ENCODE results near the gene CNTNAP2. TPM values are rescaled to one million over a fixed set of nuclear protein-coding genes. Genes with fewer than 3 reads are reported as not detected.

The CNTNAP2 gene
- total RNA-seq, 2 donors from 2014 or later: 0.37 TPM; not detected in 1

DNA sequence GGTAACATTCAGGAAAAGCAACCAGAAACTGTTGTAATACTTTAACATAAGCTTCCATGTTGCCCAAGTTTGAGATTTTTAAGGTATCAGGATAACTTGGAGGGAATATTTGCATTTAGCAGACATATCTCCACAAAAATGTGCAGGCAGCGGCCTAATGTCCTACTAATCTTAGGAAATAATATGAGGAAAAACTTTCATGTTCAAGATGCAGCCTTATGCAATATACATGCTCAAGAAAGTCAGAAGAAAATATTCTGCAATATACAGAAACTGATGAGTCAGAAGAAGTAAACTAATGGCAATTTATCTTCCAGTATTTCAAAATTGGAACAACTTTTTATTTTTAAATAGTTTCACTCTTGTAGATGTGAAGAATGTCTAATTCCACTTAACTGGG lies 2010.8 kb downstream of the CNTNAP2 start:
- no peak overlapping the region for H3K27ac Mint-ChIP-seq

DNA sequence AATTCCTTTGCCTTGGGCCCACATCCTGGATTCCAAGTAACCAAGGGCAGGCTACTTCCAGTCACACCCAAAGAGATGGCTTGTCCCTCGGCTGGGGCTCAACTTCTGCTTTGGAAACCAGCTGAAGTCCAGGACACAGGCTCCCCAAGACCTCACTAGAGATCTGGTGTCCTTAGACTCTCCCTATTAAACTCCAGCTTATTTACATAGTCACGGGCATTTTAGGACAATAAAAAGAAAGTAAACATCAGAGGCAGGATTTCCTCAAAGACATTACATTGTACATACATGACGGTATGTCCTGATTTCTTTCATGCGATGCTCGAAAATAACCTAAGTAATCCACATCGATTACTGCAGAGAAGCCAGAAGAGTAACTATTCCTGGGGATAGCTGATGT lies 2012.4 kb downstream of the CNTNAP2 start:
- no peaks in the 10 kb centered on the region for H3K9me3 ChIP-seq (ENCODE audit: control insufficient read depth, low read length, poor library complexity, severe bottlenecking)
- ATAC-seq: no peak
- Mint-ChIP-seq H3K4me1 (no peaks in the 10 kb centered on the region), H3K36me3 (ENCODE audit: low read depth) (peaks cover 2% of the 10 kb centered on the region), H3K27ac (no peak overlapping the region), H3K4me3 (no peak overlapping the region), H3K27me3 (peaks cover 23% of the 10 kb centered on the region)
- no peak for DNase-seq

More for the DNA sequence above, 2010.8 kb downstream of the CNTNAP2 start:
- ATAC-seq (no peak), DNase-seq (no peak)
- H3K36me3 Mint-ChIP-seq (ENCODE audit: low read depth): peaks cover 2% of the 10 kb centered on the region
- H3K9me3 ChIP-seq (ENCODE audit: control insufficient read depth, low read length, poor library complexity, severe bottlenecking): no peaks in the 10 kb centered on the region
- no peaks in the 10 kb centered on the region for H3K4me1 Mint-ChIP-seq
- H3K4me3 Mint-ChIP-seq: no peak overlapping the region
- H3K27me3 Mint-ChIP-seq: peaks cover 9% of the 10 kb centered on the region

DNA sequence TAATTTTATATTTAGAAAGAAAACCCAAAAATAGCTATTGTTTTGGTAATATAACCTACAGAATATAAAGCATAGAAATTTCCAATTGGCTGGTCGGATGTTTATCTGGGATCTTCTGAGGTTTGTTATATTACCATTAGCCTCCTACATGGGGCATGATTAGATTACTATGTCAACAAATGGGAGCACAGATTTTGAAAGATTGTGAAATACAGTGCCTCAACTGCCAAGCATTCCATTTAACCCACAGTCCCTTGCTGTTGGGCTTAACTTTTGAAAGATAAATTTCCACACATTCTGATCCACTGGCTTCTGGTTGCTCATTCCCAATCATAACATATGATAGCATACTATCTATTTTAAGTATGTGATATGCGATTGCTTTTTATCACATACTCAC lies 2018.5 kb downstream of the CNTNAP2 start:
- Mint-ChIP-seq H3K36me3 (ENCODE audit: low read depth) (peaks cover 2% of the 10 kb centered on the region), H3K27me3 (peaks cover 23% of the 10 kb centered on the region), H3K4me3 (no peak overlapping the region), H3K4me1 (no peaks in the 10 kb centered on the region), H3K27ac (no peak overlapping the region)
- no peak for DNase-seq
- no peak for ATAC-seq
- no peaks in the 10 kb centered on the region for H3K9me3 ChIP-seq (ENCODE audit: control insufficient read depth, low read length, poor library complexity, severe bottlenecking)

DNA sequence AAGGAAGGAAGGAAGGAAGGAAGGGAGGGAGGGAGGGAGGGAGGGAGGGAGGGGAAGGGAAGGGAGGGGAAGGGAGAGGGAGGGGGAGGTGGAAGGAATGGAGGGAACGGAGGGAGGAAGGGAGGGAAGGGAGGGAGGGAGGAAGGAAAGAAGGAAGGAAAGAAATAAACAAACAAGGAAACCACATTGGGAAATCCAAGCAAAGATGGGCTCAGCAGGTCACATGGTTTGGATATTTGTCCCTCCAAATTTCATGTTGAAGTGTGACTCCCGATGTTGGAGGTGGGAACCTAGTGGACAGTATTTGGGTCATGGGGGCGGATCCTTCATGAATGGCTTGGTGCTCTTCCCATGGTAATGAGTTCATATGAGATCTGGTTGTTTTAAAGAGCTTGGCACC lies 2019.4 kb downstream of the CNTNAP2 start:
- Mint-ChIP-seq H3K36me3 (ENCODE audit: low read depth) (peaks cover 2% of the 10 kb centered on the region), H3K4me1 (no peaks in the 10 kb centered on the region), H3K27ac (no peak overlapping the region), H3K27me3 (peaks cover 23% of the 10 kb centered on the region), H3K4me3 (no peak overlapping the region)
- ATAC-seq: no peak
- no peaks in the 10 kb centered on the region for H3K9me3 ChIP-seq (ENCODE audit: control insufficient read depth, low read length, poor library complexity, severe bottlenecking)
- DNase-seq: no peak

DNA sequence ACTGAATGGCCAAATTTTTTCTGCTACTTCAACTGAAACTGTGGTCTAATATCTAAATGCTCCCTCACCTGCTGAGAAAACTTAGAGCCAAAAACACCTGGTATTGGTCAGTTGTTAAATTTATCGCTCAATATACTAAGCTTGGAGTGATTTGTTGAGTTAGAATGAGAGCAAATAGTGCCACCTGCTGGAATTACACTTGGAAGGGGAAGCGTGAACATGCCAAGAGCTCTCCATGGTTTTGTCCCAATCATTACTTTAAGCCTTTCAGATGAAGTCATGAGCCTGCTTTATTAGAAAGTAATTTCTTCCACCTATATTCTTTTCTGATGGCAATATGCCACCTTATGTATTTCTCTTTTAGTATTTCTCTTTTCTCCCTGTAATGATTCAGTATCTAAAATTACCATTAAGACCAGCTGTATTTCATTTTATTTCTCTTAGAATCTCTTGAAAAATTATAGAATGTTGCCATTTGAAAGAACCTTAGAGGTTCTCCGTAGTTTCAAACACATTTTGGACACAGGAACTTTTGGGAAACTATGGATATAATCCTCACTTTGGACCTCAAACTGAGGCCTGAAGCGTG lies 2026.2 kb downstream of the CNTNAP2 start:
- ATAC-seq (no peak), DNase-seq (no peak)
- Mint-ChIP-seq H3K4me3 (no peak overlapping the region), H3K4me1 (no peaks in the 10 kb centered on the region), H3K27me3 (peaks cover 26% of the 10 kb centered on the region), H3K27ac (no peak overlapping the region), H3K36me3 (ENCODE audit: low read depth) (no peaks in the 10 kb centered on the region)
- H3K9me3 ChIP-seq (ENCODE audit: control insufficient read depth, low read length, poor library complexity, severe bottlenecking): no peaks in the 10 kb centered on the region

DNA sequence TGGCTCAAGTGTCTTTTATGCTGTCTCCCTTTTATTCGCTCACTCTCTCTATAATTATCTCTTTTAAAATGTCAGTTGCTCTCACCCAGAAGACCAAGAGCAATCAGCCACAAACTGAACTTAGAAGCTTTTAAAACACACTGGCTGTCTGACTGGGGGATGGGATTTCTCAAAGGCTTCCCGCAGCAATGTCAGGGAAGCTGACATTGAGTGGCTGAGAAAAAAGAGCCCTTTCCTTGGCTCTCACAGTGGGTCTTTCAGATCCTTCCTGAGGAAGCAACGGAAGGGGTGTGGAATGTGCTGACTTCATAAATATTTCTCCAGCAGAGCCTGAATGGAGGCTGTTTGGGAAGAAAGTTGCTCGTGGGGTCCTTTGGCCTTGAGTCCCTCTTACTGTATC lies 2028.2 kb downstream of the CNTNAP2 start:
- Mint-ChIP-seq H3K4me1 (no peaks in the 10 kb centered on the region), H3K36me3 (ENCODE audit: low read depth) (no peaks in the 10 kb centered on the region), H3K4me3 (no peak overlapping the region), H3K27me3 (peaks cover 26% of the 10 kb centered on the region), H3K27ac (no peak overlapping the region)
- DNase-seq: no peak
- no peak for ATAC-seq
- H3K9me3 ChIP-seq (ENCODE audit: control insufficient read depth, low read length, poor library complexity, severe bottlenecking): no peaks in the 10 kb centered on the region

DNA sequence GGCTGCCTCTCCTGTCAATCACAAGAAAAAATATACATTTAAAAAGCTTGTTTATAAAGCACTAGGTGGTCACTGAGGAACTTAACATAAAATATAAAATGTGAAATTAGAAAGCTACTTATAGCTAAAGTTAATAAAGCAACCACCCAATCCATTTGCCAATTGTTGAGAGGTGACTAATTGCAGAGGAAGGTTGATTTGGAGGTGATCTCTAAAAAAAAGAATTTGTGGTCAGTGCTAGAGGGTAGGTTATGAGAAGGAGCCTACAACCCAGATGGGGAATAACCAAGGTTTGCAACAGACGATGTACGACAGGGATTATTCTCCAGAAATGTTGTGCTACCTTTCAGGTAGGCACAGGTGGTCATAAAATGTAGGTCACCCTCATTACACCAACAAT lies 2029.7 kb downstream of the CNTNAP2 start:
- H3K36me3 Mint-ChIP-seq (ENCODE audit: low read depth): peaks cover 2% of the 10 kb centered on the region
- no peaks in the 10 kb centered on the region for H3K9me3 ChIP-seq (ENCODE audit: control insufficient read depth, low read length, poor library complexity, severe bottlenecking)
- H3K27me3 Mint-ChIP-seq: peaks cover 24% of the 10 kb centered on the region
- no peak for DNase-seq
- H3K4me3 Mint-ChIP-seq: no peak overlapping the region
- no peak overlapping the region for H3K27ac Mint-ChIP-seq
- no peak for ATAC-seq
- H3K4me1 Mint-ChIP-seq: no peaks in the 10 kb centered on the region

DNA sequence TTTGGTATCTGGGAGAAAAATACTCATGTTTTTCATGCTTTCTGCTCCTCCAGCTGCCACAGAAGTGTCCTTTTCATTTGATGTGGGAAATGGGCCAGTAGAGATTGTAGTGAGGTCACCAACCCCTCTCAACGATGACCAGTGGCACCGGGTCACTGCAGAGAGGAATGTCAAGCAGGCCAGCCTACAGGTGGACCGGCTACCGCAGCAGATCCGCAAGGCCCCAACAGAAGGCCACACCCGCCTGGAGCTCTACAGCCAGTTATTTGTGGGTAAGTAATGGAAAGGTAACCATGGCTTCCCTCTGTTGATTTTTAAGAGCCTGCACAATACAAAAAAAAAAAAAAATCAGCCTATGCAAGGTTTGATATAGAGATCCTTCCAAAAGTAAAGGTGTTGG lies 2030.8 kb downstream of the CNTNAP2 start:
- no peaks in the 10 kb centered on the region for H3K4me1 Mint-ChIP-seq
- no peak overlapping the region for H3K27ac Mint-ChIP-seq
- no peaks in the 10 kb centered on the region for H3K9me3 ChIP-seq (ENCODE audit: control insufficient read depth, low read length, poor library complexity, severe bottlenecking)
- peaks cover 20% of the 10 kb centered on the region for H3K27me3 Mint-ChIP-seq
- peaks cover 2% of the 10 kb centered on the region for H3K36me3 Mint-ChIP-seq (ENCODE audit: low read depth)
- DNase-seq: no peak
- ATAC-seq: no peak
- no peak overlapping the region for H3K4me3 Mint-ChIP-seq

DNA sequence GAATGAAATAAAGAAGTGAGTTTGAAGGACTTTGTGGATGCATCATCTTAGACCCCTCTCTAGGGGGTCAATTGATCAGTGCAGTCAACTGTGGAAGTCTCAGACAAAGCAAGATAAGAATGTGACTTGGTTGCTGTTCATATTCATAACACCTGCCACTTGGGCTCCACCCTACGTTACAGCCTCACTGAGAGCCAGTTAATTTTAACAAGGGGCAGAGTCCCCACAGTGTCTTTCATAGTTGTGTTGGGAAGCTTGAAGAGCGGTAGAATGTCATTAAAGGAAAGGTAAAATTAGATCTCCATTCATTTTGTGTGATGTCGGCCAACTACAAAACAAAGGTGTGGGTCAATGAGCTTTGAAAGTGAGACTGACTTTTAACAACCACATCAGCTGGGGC lies 2031.9 kb downstream of the CNTNAP2 start:
- peaks cover 17% of the 10 kb centered on the region for H3K27me3 Mint-ChIP-seq
- H3K36me3 Mint-ChIP-seq (ENCODE audit: low read depth): peaks cover 2% of the 10 kb centered on the region
- ATAC-seq (no peak), DNase-seq (no peak)
- no peaks in the 10 kb centered on the region for H3K9me3 ChIP-seq (ENCODE audit: control insufficient read depth, low read length, poor library complexity, severe bottlenecking)
- no peaks in the 10 kb centered on the region for H3K4me1 Mint-ChIP-seq
- no peak overlapping the region for H3K27ac Mint-ChIP-seq
- H3K4me3 Mint-ChIP-seq: no peak overlapping the region

DNA sequence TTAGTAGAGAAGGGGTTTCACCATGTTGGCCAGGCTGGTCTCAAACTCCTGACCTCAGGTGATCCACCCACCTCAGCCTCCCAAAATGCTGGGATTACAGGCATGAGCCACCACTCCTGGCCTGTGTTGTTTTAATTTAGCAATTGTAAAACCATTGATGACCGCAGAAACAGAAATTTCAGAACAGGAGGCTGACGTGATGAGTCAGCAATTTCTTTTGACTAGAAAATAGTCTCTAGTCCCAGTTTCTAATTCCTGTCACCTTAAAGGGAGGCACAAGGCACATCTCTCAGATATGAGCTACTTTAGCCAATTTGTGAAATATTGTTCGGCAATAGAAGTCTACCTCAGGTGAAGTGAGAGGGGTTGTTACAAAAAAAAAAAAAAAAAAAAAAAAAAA lies 2033.1 kb downstream of the CNTNAP2 start:
- H3K36me3 Mint-ChIP-seq (ENCODE audit: low read depth): peaks cover 2% of the 10 kb centered on the region
- H3K4me1 Mint-ChIP-seq: no peaks in the 10 kb centered on the region
- ATAC-seq (no peak), DNase-seq (no peak)
- H3K4me3 Mint-ChIP-seq: no peak overlapping the region
- H3K27ac Mint-ChIP-seq: no peak overlapping the region
- no peaks in the 10 kb centered on the region for H3K9me3 ChIP-seq (ENCODE audit: control insufficient read depth, low read length, poor library complexity, severe bottlenecking)
- H3K27me3 Mint-ChIP-seq: peaks cover 10% of the 10 kb centered on the region

DNA sequence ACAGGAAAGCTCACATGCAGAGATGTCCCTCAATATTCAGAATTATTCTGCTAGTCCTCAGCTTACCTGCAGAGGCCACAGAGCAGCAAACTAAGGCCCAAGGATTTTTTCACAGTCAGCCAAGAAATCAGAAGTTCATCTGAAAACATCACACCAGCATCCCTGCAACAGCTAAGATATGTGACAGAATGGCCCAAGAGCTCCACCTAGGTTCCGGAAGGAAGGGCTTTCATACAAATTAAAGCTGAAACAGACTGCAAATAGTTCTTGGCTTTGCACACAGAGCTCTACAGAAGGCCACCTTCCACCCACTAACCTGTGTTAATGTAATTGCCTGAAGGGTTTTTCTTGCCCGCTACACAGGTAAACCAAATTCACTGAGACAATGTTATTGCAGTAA lies 2035.2 kb downstream of the CNTNAP2 start:
- Mint-ChIP-seq H3K27ac (no peak overlapping the region), H3K36me3 (ENCODE audit: low read depth) (peaks cover 2% of the 10 kb centered on the region), H3K4me3 (no peak overlapping the region), H3K4me1 (no peaks in the 10 kb centered on the region), H3K27me3 (peaks cover 8% of the 10 kb centered on the region)
- no peak for ATAC-seq
- DNase-seq: no peak
- no peaks in the 10 kb centered on the region for H3K9me3 ChIP-seq (ENCODE audit: control insufficient read depth, low read length, poor library complexity, severe bottlenecking)

DNA sequence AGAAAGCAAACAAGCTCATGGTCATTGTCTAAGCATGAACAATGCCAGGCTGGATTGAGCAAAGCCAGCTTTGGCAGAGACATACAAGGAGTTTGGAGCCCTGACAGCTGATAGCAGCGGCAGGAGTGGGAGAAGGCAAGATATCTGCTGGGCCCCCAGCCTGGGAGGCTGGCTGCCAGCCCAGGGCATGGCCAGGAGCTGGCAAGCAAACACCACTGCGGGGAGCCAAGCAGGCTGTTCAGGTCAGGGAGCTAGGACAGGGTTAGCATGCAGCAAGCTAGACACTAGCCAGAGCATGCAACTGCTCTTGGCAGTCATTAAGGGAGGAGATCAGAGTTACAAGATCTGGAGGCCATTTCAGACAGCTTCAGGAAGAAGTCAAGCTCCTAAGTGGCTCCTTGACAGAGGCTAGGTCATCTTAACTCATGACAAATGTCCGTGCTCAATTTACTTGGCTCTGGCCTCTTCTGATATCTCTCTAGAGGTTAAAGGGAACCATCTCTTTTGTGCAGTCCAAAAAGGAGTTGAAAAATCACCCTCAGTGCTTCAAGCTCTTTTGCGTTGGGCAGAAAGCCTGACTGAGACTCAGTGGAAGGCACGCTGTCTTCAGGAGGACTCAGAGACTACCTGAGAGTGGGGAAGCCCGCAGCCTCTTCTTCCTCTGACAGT lies 2037.1 kb downstream of the CNTNAP2 start:
- Mint-ChIP-seq H3K27ac (no peak overlapping the region), H3K27me3 (peaks cover 5% of the 10 kb centered on the region), H3K4me3 (no peak overlapping the region), H3K4me1 (peaks cover 2% of the 10 kb centered on the region), H3K36me3 (ENCODE audit: low read depth) (peaks cover 2% of the 10 kb centered on the region)
- no peak for ATAC-seq
- H3K9me3 ChIP-seq (ENCODE audit: control insufficient read depth, low read length, poor library complexity, severe bottlenecking): no peaks in the 10 kb centered on the region
- DNase-seq: no peak

DNA sequence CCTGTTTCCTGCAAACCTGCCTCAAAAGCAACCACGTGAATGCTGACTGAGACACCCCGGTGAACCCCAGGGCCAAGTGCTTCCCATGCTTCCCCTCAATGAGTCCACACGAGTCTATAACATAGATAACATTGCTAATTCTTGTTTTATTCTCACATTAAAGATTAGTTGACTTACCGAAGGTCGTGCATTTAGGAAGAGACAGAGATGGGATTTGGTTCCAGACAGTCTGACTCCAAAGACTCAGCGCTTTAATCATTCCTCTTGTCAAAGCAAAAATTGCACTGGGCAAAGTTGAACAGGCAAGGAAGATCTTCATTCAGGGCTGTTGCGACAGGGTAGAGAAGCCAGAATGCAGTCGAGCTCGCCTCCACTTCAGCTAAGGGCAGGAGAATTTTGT lies 2038.4 kb downstream of the CNTNAP2 start:
- Mint-ChIP-seq H3K36me3 (ENCODE audit: low read depth) (peaks cover 2% of the 10 kb centered on the region), H3K27me3 (peaks cover 5% of the 10 kb centered on the region), H3K4me3 (no peak overlapping the region), H3K27ac (no peak overlapping the region), H3K4me1 (peaks cover 2% of the 10 kb centered on the region)
- ATAC-seq (no peak), DNase-seq (no peak)
- H3K9me3 ChIP-seq (ENCODE audit: control insufficient read depth, low read length, poor library complexity, severe bottlenecking): no peaks in the 10 kb centered on the region

DNA sequence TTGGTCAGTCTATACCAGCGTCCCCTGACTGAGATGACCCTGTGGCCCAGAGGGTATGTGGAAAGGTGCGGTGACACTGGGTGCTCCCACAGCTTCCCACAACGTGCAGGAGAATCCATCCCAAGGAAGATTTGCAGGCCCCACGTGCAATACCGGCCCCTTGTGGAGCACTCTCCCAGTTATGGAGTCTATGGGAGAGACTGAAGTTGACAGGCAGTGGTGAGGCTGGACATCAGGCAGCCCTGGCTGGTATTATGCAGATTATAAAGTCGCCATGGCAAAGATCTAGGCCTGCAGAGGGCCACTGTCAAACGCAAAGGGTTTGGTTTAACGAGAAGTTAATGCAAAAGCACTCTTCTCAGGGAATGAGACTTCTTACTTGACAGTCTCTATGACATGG lies 2039.2 kb downstream of the CNTNAP2 start:
- peaks cover 10% of the 10 kb centered on the region for H3K27me3 Mint-ChIP-seq
- peaks cover 2% of the 10 kb centered on the region for H3K4me1 Mint-ChIP-seq
- H3K4me3 Mint-ChIP-seq: no peak overlapping the region
- H3K9me3 ChIP-seq (ENCODE audit: control insufficient read depth, low read length, poor library complexity, severe bottlenecking): no peaks in the 10 kb centered on the region
- no peaks in the 10 kb centered on the region for H3K36me3 Mint-ChIP-seq (ENCODE audit: low read depth)
- ATAC-seq: no peak
- DNase-seq: no peak
- no peak overlapping the region for H3K27ac Mint-ChIP-seq
